GM08714 (cell line): Measurements from ENCODE around the gene AGMO.

ENCODE experiments used
- H3K4me3 ChIP-seq: fragments of 200-500 bp; sonication (Bioruptor generic); 2 replicates; pipeline ENCODE4 v1.5.1; 2014; ENCODE audit warnings: mild to moderate bottlenecking, low read length, inconsistent platforms
- ZNF274 ChIP-seq: IDR thresholded peaks from 2 replicates; pipeline ENCODE4 v1.6.1; 2012; ENCODE audit warnings: mild to moderate bottlenecking, low read depth, low read length

The AGMO gene

GRCh38 chr7:15396210-15397158, 165.3 kb downstream of the AGMO start:
- TF ChIP-seq ZNF274 = no peak
- H3K4me3 ChIP-seq = no peak overlapping the region

GRCh38 chr7:15389073-15389472, 172.7 kb downstream of the AGMO start:
- no peak for TF ChIP-seq ZNF274
- no peak overlapping the region for H3K4me3 ChIP-seq

DNA sequence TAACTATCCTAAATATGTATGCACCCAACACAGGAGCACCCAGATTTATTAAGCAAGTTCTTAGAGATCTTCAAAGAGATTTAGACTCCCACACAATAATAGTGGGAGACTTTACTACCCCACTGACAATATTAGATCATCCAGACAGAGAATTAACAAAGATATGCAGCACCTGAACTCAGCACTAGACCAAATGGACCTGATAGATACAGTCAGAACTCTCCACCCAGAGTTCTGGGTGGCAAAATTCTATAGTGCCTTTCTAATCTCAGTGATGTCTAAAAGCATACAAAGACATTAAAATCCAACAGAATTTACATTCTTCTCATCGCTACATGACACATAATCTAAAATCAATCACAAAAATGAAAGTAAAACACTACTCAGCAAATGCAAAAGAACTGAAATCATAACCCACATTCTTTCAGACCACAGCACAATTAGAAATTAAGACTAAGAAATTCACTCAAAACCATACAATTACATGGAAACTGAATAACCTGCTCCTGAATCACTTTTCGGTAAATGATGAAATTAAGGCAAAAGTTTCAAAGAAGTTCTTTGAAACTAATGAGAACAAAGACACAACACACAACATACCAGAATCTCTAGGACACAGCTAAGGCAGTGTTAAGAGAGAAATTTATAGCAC, 183.2 kb downstream of the AGMO start:
- no peak for TF ChIP-seq ZNF274
- no peak overlapping the region for H3K4me3 ChIP-seq

DNA sequence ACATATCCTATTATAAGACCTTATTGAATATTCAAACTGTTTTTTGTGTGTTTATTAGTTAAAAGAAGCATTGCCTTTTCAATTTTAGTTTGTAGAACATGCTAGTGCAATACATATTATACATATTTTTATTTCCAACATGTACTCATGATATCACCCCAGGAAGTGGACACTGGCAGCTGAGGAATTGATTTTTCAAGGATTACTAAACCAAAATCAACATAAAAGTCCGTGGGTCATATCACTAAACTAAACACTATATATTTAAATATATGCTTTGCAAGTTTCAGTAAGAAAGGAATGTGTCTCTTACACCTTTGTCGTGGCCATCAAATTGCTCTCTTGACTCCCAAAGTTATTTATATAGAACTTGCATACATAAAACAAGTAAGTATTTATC, 185.2 kb downstream of the AGMO start:
- H3K4me3 ChIP-seq = no peak overlapping the region
- no peak for TF ChIP-seq ZNF274

DNA sequence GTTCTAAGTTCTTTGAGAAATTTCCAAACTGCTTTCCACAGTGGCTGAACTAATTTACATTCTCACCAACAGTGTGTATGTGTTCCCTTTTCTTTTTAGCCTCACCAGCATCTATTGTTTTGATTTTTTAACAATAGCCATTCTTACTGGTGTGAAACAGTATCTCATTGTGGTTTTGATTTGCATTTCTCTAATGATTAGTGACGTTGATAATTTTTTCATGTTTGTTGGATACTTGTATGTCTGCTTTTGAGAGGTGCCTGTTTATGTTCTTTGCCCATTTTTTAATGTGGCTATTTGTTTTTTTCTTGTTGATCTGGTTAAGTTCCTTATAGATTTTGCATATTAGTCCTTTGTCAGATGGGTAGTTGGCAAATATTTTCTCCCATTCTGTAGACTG, 191.4 kb downstream of the AGMO start:
- TF ChIP-seq ZNF274 = no peak
- no peak overlapping the region for H3K4me3 ChIP-seq

DNA sequence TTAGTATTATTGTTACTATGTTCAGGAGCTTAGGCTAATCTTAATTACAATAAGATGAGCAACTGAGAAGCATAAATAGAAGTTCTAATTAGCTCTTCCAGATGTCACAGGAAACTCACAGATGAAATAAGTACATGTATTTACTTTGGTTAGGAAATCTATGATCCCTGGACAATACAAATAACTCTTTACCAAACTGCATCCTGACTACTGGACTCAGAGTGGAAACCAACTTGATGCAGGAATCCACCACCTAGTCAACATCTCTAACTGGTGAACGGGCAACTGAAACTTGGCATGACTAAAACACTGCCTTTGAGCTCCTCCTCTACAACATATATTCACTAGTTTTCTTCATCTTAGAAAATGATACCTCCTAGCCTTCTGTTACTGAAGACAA, 193.2 kb downstream of the AGMO start:
- no peak for TF ChIP-seq ZNF274
- no peak overlapping the region for H3K4me3 ChIP-seq

DNA sequence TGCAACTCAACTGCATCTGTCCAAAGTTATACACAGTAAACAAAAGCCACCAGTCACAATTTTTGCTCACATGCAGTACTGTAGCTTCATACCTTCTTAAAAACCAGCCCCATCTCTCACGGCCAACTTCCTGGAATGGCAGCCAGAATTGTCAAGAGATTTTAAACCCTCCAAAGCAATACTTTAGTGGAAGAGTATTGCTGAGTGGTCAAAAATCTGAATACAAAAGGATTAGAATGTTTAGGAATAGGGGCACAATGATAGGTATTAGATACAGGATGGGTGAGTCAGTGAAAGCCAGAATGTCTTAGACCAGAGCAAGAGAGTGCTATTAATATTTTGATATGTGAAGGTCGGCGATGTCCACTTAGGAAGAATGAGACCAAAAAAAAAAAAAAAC, 193.9 kb downstream of the AGMO start:
- H3K4me3 ChIP-seq = no peak overlapping the region
- no peak for TF ChIP-seq ZNF274

- no peak overlapping the region for H3K4me3 ChIP-seq
- TF ChIP-seq ZNF274 = no peak
Measured at GRCh38 chr7:15358112-15358511, 203.7 kb downstream of the AGMO start.

- no peak for TF ChIP-seq ZNF274
- H3K4me3 ChIP-seq = no peak overlapping the region
Measured at GRCh38 chr7:15352421-15353206, 209.2 kb downstream of the AGMO start.

DNA sequence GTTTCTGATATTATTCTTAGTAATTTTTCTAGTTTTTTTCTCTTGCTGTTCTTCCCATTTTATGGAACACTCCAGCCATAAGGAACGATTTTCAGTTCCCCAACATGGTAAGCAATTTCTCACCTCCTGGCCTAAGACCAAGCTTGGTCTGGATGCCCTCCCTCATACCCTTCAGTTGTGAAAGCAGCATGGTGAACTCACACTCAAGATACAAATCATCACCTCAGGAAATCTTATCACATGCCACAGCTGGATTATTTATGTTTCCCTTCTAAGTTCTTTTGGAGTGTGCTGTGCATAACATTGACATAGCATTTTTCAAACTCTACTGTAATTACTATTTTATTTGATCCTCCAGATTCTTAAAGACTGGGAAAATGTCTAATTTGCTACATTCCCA, 216.6 kb downstream of the AGMO start:
- H3K4me3 ChIP-seq = no peak overlapping the region
- no peak for TF ChIP-seq ZNF274

DNA sequence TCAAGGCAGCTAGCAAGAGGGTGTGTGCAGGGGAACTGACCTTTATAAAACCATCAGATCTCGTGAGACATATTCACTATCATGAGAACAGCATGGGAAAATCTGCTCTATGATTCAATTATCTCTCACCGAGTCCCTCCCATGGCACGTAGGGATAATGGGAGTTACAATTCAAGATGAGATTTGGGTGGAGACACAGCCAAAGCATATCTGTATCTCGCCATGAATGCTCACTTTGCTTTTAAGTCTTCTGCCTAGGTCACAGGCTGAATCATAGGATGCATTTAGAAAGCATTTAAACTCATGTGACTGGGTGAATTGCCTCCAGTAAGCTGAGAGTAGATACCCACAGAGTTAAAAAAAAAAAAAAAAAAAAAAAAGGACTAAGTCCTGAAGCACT, 220.0 kb downstream of the AGMO start:
- no peak for TF ChIP-seq ZNF274
- H3K4me3 ChIP-seq = no peak overlapping the region

DNA sequence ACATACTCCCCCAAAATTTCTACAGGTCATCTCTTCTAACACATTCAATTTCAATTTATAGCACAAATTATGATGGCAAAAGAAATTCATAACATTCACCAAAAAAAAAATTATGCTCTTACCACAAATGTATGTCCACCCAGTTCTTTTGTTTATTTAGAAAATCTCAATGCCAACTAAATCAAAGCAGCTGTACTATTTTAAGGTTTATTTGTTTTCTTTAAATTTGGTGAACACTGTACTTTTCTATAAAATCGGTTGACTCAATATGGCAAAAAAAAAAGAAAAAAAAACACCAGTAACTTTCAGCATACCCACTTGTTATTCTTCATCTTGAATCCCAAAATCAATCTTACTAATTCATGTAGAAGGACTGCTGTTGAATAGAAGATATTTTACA, 225.7 kb downstream of the AGMO start:
- H3K4me3 ChIP-seq = no peak overlapping the region
- no peak for TF ChIP-seq ZNF274

DNA sequence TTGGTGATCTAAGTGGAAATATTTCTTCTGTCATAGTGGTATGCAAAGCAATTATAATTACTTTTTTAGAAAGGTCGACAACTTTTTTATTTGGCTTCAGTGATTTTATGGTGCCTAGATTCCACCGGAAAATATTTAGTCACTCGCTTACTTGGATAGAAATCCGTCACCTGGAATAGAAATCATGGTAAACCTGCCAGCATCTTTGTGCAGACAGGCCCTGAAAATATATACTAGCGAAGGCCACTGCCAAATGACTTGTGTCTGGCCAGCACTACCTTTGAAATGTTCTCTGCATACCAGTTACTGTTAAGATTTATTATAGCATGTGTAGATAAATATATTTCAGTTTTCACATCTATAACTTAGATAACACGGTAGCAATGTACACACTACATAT, 226.4 kb downstream of the AGMO start:
- no peak overlapping the region for H3K4me3 ChIP-seq
- no peak for TF ChIP-seq ZNF274

DNA sequence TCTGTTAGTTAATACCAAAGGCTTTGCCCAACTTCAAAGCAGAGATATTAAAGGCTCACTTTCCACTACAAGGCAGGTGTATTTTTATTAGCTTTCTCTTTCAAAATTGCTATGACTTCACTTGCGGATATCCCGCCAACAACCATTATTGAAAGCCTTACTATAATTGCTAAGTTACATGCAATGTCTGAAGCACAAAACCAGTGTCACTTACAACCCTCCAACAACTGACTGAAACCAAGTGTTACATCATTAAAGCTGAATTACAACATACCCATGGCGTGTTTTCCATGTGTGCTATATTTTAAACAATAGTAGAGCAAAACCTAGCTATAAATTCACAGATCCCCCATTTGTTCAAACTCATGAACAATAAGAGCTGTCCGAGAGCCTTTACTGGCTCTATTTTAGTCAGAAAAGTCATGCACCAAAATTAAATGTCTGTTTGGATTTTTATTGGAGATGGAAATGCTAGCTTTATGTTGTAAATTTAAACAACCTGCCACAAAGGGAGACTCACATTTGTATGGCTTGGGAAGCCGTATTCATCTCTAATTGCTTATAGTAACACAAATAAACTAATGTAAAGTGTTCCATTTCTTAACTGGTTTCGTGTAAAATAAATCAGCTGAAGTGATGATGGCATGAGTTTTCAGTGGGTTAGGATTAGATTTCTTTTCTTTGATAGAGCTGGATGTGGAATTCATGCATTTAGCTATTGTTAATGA, 227.1 kb downstream of the AGMO start:
- TF ChIP-seq ZNF274 = no peak
- no peak overlapping the region for H3K4me3 ChIP-seq
